Activated CD8-positive, alpha-beta memory T cell treated with anti-CD3 and anti-CD28 coated beads, Interleukin-2, amount 10 ng/mL, durations not matched to agents 7 days and 5 days (primary cell): ENCODE results near the gene KRT78. TPM values are rescaled to one million over a fixed set of nuclear protein-coding genes. Genes with fewer than 3 reads are reported as not detected.
A peak's percentile ranks its signal among the peaks of the same experiment; 100 is the strongest.

ENCODE experiments used
- ATAC-seq: fragments of 150-1000 bp; cut with Tn5 transposase; one replicate; pipeline ENCODE4 v1.10.0; 2021; ENCODE audit warnings: moderate library complexity
- CTCF ChIA-PET: fragments of 350-600 bp; sonication (Branson Sonifier 250); formaldehyde crosslinking; loops from one replicate; lab custom pipeline; 2021; ENCODE audit warnings: antibody characterized with exemption; lab: Charles Lee
- DNase-seq: peaks from one replicate; pipeline ENCODE4 v3.0.0-alpha.2; 2020
- H3K27ac Mint-ChIP-seq: one replicate; pipeline ENCODE4 v1.8.0; 2021; ENCODE audit warnings: mild to moderate bottlenecking, mixed read lengths
- H3K27me3 Mint-ChIP-seq: one replicate; pipeline ENCODE4 v1.8.0; 2021; ENCODE audit warnings: mixed read lengths
- H3K36me3 Mint-ChIP-seq: one replicate; pipeline ENCODE4 v1.8.0; 2021; ENCODE audit warnings: mild to moderate bottlenecking, mixed read lengths
- H3K4me1 Mint-ChIP-seq: one replicate; pipeline ENCODE4 v1.8.0; 2021; ENCODE audit warnings: mixed read lengths
- H3K4me3 Mint-ChIP-seq: one replicate; pipeline ENCODE4 v1.8.0; 2021; ENCODE audit warnings: mild to moderate bottlenecking, moderate library complexity, mixed read lengths
- H3K9me3 Mint-ChIP-seq: one replicate; pipeline ENCODE4 v1.8.0; 2022; ENCODE audit warnings: low read depth, mixed read lengths
- total RNA-seq, 2 experiments: library from RNA; stranded (reverse); gene quantifications; one replicate each; pipeline ENCODE4 v1.2.3, GENCODE V29; 2021

KRT78 gene
- total RNA-seq, 2 experiments from 2014 or later = not detected

DNA sequence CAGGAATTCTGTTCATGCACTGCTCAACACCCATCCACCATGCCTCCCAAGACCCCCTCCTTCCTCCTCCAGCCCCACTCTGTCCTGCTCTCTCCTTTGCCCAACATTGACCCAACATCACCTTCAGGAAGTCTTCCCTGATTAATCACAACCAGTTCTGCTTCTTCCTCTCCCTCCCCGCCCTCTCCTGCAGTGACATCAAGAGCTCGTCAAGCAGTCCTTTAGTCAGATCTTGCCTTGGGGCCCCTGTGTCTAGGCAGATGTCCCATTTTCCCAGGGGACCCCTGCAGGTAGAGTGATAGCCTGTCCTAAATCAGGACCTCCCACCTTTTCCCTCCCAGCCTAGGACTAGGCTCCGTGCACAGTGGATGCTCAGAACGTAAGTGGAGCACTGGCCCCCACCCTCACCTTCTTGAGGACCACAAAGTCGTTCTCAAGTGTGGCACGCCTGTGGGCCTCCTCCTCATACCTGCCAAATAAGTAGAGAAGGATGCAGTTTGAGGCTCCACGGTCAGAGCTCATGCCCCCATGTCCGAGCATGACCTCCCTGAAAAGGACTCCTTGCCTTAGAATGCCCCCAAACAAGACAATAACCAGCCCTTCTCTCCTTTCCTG is 2.3 kb downstream of the KRT78 start:
- Mint-ChIP-seq H3K9me3 (no peaks in the 10 kb centered on the region), H3K36me3 (no peaks in the 10 kb centered on the region), H3K27me3 (peaks cover 12% of the 10 kb centered on the region), H3K4me1 (peaks cover 8% of the 10 kb centered on the region), H3K27ac (no peak overlapping the region), H3K4me3 (no peak overlapping the region)
- no peak for ATAC-seq
- CTCF ChIA-PET = interaction anchor here (1.0 kb wide), 1 partner anchor 19 kb away, joined by 3 read pairs; no protein-coding TSS in a partner anchor
- DNase-seq = no peak

DNA sequence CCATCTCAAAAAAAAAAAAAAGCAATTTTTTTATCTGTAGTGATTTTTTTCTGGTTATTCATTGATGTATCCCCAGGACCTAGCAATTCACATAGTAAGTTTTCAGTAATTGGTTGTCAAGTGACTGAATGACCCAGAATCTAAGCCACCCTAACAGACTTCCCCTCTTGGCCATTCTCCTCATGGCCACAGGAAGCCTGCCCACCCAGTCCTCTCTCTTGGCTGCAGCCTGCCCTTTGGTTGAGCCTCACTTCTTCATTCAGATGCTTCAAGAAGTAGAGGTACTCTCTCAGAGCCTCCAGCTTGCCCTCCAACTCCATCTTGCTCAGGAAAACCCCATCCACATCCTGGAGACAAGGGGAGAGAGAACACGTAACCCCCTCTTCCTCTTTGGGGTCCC is 2.8 kb downstream of the KRT78 start:
- DNase-seq = no peak
- H3K36me3 Mint-ChIP-seq = no peaks in the 10 kb centered on the region
- peaks cover 8% of the 10 kb centered on the region for H3K4me1 Mint-ChIP-seq
- H3K9me3 Mint-ChIP-seq = no peaks in the 10 kb centered on the region
- H3K27ac Mint-ChIP-seq = no peak overlapping the region
- ATAC-seq = no peak
- no peak overlapping the region for H3K4me3 Mint-ChIP-seq
- CTCF ChIA-PET = interaction anchor here (1.0 kb wide), 1 partner anchor 19 kb away, joined by 3 read pairs; no protein-coding TSS in a partner anchor
- H3K27me3 Mint-ChIP-seq = peaks cover 12% of the 10 kb centered on the region

DNA sequence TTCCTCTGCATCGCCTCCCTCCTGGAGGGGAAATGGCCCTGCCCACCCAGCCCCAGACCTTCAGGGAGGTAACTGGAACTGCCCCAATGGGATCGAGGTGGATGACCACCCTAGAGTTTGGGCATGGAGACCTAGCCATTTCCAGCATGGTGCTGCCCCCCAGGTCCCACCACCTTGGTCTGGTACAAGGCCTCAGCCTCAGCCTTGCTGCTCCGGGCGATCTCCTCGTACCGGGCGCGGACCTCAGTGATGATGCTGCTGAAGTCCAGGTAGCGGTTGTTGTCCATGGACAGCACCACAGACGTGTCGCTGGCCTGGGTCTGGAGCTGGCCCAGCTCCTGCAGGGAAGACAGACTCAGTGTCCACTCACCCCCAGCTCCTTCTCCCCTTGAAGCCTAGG is 4.4 kb downstream of the KRT78 start:
- no peak overlapping the region for H3K27ac Mint-ChIP-seq
- ATAC-seq (no peak), DNase-seq (no peak)
- CTCF ChIA-PET = interaction anchor here (1.2 to 1.5 kb wide), 2 partner anchors 40 to 136 kb away, joined by 3 to 4 read pairs; no protein-coding TSS in a partner anchor
- no peaks in the 10 kb centered on the region for H3K9me3 Mint-ChIP-seq
- H3K4me1 Mint-ChIP-seq = peaks cover 8% of the 10 kb centered on the region
- H3K4me3 Mint-ChIP-seq = no peak overlapping the region
- H3K36me3 Mint-ChIP-seq = no peaks in the 10 kb centered on the region
- H3K27me3 Mint-ChIP-seq = peaks cover 5% of the 10 kb centered on the region

DNA sequence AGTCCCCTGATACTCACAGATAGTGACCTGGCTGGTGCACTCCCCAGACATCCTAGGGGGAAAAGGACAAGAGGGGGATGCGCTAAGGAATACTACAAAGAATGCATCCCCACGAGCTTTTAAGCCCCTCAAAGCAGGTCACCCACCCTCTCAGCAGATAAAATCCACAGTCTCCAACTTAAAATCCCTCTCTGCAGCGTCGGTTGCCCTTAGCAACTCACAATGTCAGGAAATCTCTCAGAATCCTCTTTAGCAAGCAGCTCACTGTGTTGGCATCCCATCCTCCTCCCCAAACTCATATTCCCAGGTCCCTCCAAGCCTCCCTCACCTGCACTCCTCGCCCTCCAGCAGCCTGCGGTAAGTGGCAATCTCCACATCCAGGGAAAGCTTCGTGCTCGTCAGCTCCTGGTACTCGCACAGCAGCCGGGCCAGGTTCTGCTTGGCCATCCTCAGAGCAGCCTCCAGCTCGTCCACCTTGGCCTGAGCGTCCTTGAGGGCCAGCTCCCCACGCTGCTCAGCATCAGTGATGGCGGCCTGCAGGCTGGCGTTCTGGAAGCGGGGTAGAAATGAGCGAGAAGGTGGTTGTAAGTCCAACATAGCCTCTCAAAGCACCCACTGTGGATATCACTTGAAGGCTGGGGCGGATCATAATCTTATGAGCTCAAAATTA is 9.2 kb downstream of the KRT78 start:
- H3K9me3 Mint-ChIP-seq = no peaks in the 10 kb centered on the region
- H3K4me3 Mint-ChIP-seq = no peak overlapping the region
- no peak overlapping the region for H3K27ac Mint-ChIP-seq
- peaks cover 35% of the 10 kb centered on the region for H3K4me1 Mint-ChIP-seq
- peaks cover 5% of the 10 kb centered on the region for H3K27me3 Mint-ChIP-seq
- no peak for DNase-seq
- no peaks in the 10 kb centered on the region for H3K36me3 Mint-ChIP-seq
- ATAC-seq = no peak
- CTCF ChIA-PET = interaction anchor here (1.3 to 1.9 kb wide), 2 partner anchors 31 to 141 kb away, joined by 3 to 5 read pairs; no protein-coding TSS in a partner anchor

DNA sequence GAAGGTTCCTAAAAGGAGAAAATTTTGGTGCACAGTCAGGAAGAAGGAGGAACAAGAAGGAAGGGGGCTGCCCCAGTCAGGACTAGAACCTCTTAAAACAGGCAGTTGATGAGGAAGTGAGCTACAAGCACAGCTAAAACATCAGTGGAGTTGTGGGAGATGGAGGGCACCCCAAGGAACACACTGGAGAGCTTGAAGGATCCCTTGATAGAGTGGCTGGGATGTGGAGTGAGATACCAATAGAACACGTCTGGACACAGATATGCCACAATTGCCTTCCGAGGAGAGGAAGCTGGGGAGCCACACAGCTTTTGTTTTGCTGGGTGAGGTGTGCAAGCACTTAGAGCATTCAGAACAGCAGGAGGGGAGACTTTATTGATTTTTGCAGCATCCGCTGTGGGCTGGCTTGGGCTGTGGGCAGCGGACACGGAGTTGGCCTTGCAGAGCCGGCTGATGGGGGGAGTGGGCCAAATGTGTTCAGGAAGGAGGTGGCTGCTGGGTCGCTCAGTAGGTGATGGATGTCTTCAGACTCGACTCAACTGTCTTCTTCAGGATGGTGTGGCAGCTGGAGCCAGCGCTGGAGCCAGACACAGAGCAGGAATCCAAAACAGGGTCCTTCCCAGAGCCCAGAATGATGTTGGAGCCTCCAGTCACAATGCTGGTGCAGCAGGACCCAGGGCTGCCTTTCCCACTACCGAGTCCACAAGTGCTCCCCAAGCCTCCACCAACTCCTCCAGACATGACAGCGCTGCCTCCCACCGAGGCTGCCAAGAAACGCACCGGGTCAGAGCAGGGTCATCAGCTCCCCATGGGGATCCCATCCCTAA is 10.0 kb downstream of the KRT78 start:
- Mint-ChIP-seq H3K36me3 (no peaks in the 10 kb centered on the region), H3K27me3 (peaks cover 5% of the 10 kb centered on the region), H3K4me1 (peaks cover 32% of the 10 kb centered on the region), H3K4me3 (no peak overlapping the region), H3K9me3 (no peaks in the 10 kb centered on the region), H3K27ac (no peak overlapping the region)
- CTCF ChIA-PET = interaction anchor here (1.3 to 1.9 kb wide), 3 partner anchors 32 to 142 kb away, joined by 3 to 5 read pairs (median 4); no protein-coding TSS in a partner anchor
- DNase-seq (no peak), ATAC-seq (no peak)

DNA sequence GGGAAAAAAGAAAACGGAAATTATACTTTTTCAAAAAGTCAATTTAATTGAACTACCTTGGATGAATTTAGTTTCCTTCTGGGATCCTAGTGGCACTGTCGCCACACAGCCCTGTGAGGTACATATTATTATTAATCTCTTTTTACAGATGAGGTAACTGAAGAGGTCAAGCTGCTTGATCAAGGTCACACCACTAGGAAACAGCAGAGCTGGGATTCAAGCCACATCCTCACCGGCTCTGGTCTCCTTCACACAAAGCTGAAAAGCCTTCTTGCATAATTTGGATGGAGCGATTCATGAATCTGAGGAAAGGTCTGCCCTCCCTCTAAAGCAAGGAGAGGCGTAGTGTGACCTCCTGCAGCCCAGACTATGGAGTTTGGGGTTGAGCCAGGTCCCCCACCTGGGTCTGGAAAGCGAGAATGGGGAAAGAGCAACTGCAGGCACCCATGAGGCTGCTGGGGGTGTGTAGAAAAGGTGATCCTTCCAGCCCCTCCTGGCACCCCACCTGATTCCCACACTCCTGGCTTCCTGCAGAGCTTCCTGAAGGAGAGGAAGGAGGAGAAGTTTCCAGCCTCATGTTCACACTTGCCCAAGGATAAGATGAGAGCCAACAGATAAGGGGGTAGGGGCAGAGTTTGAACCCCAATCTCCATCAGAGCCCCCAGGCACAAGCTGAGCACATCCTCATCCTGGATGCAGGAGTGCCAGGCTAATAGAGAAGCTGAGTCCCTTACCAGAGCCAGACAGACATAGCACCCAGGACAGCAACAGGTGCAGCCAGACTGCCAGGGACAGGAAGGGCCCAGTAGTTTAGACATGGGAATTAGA is 10.8 kb downstream of the KRT78 start:
- H3K4me1 Mint-ChIP-seq = peaks cover 31% of the 10 kb centered on the region
- CTCF ChIA-PET = interaction anchor here (1.0 to 1.4 kb wide), 3 partner anchors 41 to 142 kb away, joined by 3 to 4 read pairs (median 3); no protein-coding TSS in a partner anchor
- DNase-seq (no peak), ATAC-seq (no peak)
- peaks cover 5% of the 10 kb centered on the region for H3K27me3 Mint-ChIP-seq
- H3K9me3 Mint-ChIP-seq = no peaks in the 10 kb centered on the region
- H3K36me3 Mint-ChIP-seq = no peaks in the 10 kb centered on the region
- no peak overlapping the region for H3K27ac Mint-ChIP-seq
- H3K4me3 Mint-ChIP-seq = no peak overlapping the region

DNA sequence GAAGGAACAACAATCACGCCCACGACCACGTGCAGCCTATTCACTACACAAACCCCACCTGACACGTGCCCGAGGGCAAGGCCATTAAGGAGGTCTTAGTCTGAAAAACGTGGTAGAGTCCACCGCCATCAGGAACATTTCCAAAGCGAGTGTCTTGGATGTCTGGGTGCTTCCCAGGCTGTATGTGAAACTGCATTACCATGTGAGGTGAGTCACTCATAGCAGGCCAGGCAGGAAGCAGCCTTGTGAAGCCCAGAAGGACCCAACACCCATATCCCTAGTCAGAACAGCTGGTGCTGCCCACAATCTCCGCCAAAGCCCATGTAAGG is 11.4 kb downstream of the KRT78 start:
- no peak overlapping the region for H3K27ac Mint-ChIP-seq
- ATAC-seq = no peak
- H3K4me1 Mint-ChIP-seq = peaks cover 30% of the 10 kb centered on the region
- no peaks in the 10 kb centered on the region for H3K9me3 Mint-ChIP-seq
- peaks cover 5% of the 10 kb centered on the region for H3K27me3 Mint-ChIP-seq
- H3K4me3 Mint-ChIP-seq = no peak overlapping the region
- DNase-seq = no peak
- no peaks in the 10 kb centered on the region for H3K36me3 Mint-ChIP-seq
- CTCF ChIA-PET = interaction anchor here (1.0 to 2.2 kb wide), 2 partner anchors 33 to 47 kb away, joined by 3 to 8 read pairs; no protein-coding TSS in a partner anchor

DNA sequence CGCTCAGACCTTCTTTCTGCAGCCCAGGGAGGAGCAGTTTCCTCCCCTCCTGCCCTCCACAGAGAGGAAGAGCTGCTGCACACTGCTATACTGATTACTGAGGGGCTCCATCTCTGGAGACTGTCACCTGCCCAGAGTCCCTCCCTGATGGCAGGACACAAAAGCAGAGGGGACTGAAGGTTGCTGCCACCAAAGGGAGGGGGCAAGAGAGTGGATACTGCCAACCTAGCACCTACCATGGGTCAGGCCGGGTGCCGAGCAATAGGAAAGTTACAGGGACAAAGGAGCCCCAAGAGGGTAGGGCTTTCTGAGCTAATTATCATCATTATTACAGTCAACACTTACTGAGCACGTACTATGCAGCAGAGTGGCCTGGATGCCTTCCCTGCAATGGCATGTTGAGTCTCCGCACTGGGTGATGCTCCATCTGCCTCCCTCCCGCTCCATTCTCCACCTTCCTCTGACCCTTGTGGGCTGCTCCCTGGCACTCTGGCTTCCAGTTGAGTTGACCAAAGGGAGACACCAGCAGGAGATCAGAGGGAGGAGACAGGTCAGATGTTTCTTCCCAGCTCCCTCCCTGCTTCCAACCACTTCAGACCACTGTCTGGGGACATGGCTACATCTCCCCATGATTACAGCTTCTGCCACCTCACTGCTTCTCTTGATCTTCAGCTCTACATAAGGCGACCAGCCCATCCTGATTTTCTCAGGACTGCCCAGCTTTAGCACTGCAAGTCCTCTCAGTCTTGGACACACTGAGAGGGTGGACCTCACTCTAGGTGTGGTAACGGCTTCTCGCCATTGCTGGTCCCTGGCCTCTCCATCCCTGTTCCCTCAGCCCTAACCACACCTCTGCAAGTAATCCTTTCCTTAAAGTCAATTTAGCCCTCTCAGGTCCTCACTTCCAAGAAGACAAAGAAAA is 12.0 kb downstream of the KRT78 start:
- H3K27ac Mint-ChIP-seq = peak overlapping the region; percentile 64
- no peaks in the 10 kb centered on the region for H3K36me3 Mint-ChIP-seq
- no peak overlapping the region for H3K4me3 Mint-ChIP-seq
- H3K27me3 Mint-ChIP-seq = peaks cover 5% of the 10 kb centered on the region
- ATAC-seq = peak; percentile 7
- no peaks in the 10 kb centered on the region for H3K9me3 Mint-ChIP-seq
- DNase-seq = no peak
- peaks cover 27% of the 10 kb centered on the region for H3K4me1 Mint-ChIP-seq
- CTCF ChIA-PET = interaction anchor here (1.0 to 2.2 kb wide), 2 partner anchors 32 to 33 kb away, joined by 3 to 8 read pairs; no protein-coding TSS in a partner anchor

DNA sequence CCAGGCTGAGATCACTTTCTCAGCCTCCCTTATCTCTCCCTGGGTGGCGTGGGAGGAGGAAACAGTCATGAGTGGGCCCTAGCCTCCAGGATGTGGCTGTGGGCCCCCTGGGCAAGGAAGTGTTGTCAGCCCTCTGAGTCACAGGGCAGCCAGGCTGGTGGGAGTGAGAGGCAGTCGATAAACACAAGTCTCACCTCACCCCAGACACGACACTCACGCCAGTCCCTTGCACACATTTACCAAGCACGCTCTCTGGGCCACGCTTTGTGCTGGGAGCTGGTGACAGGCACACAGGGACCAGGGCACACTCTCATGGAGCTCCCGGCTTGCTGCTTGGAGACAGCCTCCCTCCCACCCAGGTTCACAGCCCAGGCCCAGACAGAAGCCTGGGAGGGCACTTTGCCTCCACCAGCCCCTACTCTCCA is 12.7 kb downstream of the KRT78 start:
- H3K4me1 Mint-ChIP-seq = peaks cover 27% of the 10 kb centered on the region
- peak overlapping the region; percentile 64 for H3K27ac Mint-ChIP-seq
- H3K36me3 Mint-ChIP-seq = no peaks in the 10 kb centered on the region
- peaks cover 5% of the 10 kb centered on the region for H3K27me3 Mint-ChIP-seq
- CTCF ChIA-PET = interaction anchor here (1.0 to 2.2 kb wide), 2 partner anchors 32 to 34 kb away, joined by 3 to 8 read pairs; no protein-coding TSS in a partner anchor
- no peak overlapping the region for H3K4me3 Mint-ChIP-seq
- H3K9me3 Mint-ChIP-seq = no peaks in the 10 kb centered on the region
- peak; percentile 77 for DNase-seq
- ATAC-seq = peak; percentile 85

DNA sequence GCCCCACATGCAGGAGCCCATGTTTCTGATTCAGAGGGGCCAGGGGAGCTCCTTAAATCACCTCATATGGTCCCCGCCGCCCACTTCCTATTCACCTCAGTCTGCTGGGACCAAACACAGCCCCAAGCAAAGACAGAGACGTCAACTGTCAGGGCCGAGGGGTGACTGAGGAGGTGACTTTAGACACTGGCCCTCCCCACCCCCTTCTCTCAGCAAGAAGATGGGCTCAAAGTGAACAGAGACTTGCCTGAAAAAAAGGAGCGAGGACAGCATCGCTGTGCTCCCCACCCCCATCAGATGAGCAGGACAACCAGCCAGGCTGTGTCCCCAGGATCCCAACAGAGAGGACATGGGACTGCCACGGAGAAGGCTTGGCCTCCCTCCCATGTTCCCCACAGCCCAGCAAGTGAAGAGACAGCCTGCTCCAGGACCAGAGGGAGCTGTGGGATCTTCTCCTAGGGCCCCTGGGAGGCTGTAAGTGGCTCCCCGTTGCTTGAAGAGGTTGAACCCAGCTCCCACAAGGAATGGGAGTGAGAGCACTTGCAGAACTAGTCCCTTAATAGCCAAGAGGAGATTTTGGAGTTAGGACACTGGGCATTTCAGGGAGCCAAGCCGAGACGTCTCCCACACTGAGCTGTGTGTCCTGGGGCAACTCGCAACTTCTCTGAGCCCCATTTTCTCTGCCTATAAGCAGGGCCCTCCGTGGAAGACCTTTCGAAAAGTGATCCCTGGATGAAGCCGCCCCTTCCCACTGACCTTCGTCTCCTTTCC is 13.3 kb downstream of the KRT78 start:
- Mint-ChIP-seq H3K36me3 (no peaks in the 10 kb centered on the region), H3K9me3 (no peaks in the 10 kb centered on the region), H3K4me1 (peaks cover 27% of the 10 kb centered on the region), H3K27me3 (peaks cover 5% of the 10 kb centered on the region), H3K4me3 (no peak overlapping the region), H3K27ac (peak overlapping the region; percentile 44)
- DNase-seq = no peak
- ATAC-seq = no peak
- CTCF ChIA-PET = interaction anchor here (1.5 to 2.2 kb wide), 2 partner anchors 30 to 35 kb away, joined by 3 to 8 read pairs; no protein-coding TSS in a partner anchor

DNA sequence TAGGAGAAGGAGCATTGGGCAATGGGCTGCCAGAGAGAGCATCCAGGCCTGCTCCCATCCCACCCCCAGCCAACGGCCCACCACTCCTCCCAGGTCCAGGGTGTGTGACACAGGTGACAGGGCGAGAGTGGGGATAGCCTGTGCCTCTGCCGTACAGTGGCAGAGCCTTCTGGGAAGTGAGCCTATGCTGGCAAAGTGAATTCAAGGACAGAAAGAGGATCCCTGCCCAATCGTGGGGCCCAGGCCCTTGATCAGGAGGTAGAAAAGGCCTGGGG is 14.1 kb downstream of the KRT78 start:
- H3K4me3 Mint-ChIP-seq = no peak overlapping the region
- no peak for ATAC-seq
- H3K36me3 Mint-ChIP-seq = no peaks in the 10 kb centered on the region
- CTCF ChIA-PET = interaction anchor here (1.5 kb wide), 1 partner anchor 31 kb away, joined by 3 read pairs; no protein-coding TSS in a partner anchor
- H3K4me1 Mint-ChIP-seq = peaks cover 27% of the 10 kb centered on the region
- H3K27ac Mint-ChIP-seq = no peak overlapping the region
- DNase-seq = no peak
- peaks cover 9% of the 10 kb centered on the region for H3K27me3 Mint-ChIP-seq
- no peaks in the 10 kb centered on the region for H3K9me3 Mint-ChIP-seq
